ENCODE data around the gene RIMBP2.

Gene RIMBP2

GRCh38 chr12:130454296-130454695 is 261.8 kb downstream of the RIMBP2 start:
- no peak for DNase-seq

- no peak for DNase-seq
Observed at GRCh38 chr12:130452546-130452945, 263.6 kb downstream of the RIMBP2 start.

GRCh38 chr12:130451001-130451930 is 264.8 kb downstream of the RIMBP2 start:
- DNase-seq, result no peak

GRCh38 chr12:130449291-130449690 is 266.8 kb downstream of the RIMBP2 start:
- no peak for DNase-seq

GRCh38 chr12:130448044-130448821 is 267.9 kb downstream of the RIMBP2 start:
- DNase-seq, result no peak

GRCh38 chr12:130447655-130447965 is 268.5 kb downstream of the RIMBP2 start:
- no peak for DNase-seq

GRCh38 chr12:130446846-130447654 is 269.0 kb downstream of the RIMBP2 start:
- no peak for DNase-seq

- no peak for DNase-seq
Observed at GRCh38 chr12:130444986-130445385, 271.1 kb downstream of the RIMBP2 start.

- no peak for DNase-seq
Observed at GRCh38 chr12:130444061-130444460, 272.0 kb downstream of the RIMBP2 start.

GRCh38 chr12:130441771-130442760 is 274.0 kb downstream of the RIMBP2 start:
- no peak for DNase-seq

GRCh38 chr12:130440411-130441080 is 275.6 kb downstream of the RIMBP2 start:
- no peak for DNase-seq

GRCh38 chr12:130439250-130439649 is 276.8 kb downstream of the RIMBP2 start:
- no peak for DNase-seq

GRCh38 chr12:130438711-130439110 is 277.4 kb downstream of the RIMBP2 start:
- no peak for DNase-seq

- no peak for DNase-seq
Observed at GRCh38 chr12:130438243-130438620, 277.9 kb downstream of the RIMBP2 start.

GRCh38 chr12:130437555-130438242 is 278.4 kb downstream of the RIMBP2 start:
- DNase-seq, result no peak

- no peak for DNase-seq
Observed at GRCh38 chr12:130436741-130437501, 279.2 kb downstream of the RIMBP2 start.

GRCh38 chr12:130435826-130436225 is 280.3 kb downstream of the RIMBP2 start:
- DNase-seq, result no peak

GRCh38 chr12:130435331-130435730 is 280.8 kb downstream of the RIMBP2 start:
- no peak for DNase-seq

GRCh38 chr12:130434560-130434959 is 281.5 kb downstream of the RIMBP2 start:
- DNase-seq, result no peak

GRCh38 chr12:130433834-130434233 is 282.3 kb downstream of the RIMBP2 start:
- DNase-seq, result no peak
